ENCODE results near the gene ARHGAP24. TPM values are rescaled to one million over a fixed set of nuclear protein-coding genes. Genes with fewer than 3 reads are reported as not detected.

ARHGAP24 gene
- total and polyA plus RNA-seq, 2 donors (not counting 3 experiments of a cell fraction or from before 2014, with no cell fraction given), result 52.1 to 79.4 TPM

DNA sequence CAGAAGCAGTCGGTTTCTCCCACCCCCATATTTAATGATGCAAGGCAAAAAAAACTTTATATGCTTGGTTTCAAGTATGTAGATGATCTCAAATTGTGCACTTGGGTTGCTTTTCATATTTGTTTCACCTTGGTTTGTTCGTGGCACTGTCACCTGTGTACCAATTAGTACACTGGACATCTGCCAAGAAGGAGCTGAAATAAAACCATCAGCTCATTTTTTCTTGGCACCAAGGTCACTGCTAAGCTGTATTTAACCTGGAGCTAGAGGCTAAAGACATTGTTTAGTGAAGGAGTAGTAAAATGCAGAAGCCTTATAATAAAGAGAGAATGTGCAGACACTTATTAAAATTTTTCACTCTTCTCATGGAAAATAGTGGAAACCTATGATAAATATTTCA, 430.8 kb downstream of the ARHGAP24 start:
- TF ChIP-seq CTCF (IDR thresholded peaks at IDR 0.05; ENCODE audit: extremely low read depth in 1 of 2, insufficient read depth in 1 of 2, low read depth in 1 of 2, low read length in 2 of 2), result no peak
- TF ChIP-seq MAX (IDR thresholded peaks at IDR 0.05; ENCODE audit: insufficient read depth, insufficient read length), result no peak
- TF ChIP-seq MYC (IDR thresholded peaks at IDR 0.05; ENCODE audit: low read depth, low read length), result no peak
- ChIA-PET POLR2A (no interaction called here), CTCF (interaction anchor here (0.9 to 3.3 kb wide), 4 partner anchors 8 to 143 kb away, joined by 3 to 16 read pairs (median 4); no protein-coding TSS in a partner anchor)
- Histone ChIP-seq H3K4me3 (replicated peaks in 1 of 3; ENCODE audit: insufficient read depth in 1 of 3, low read depth in 1 of 3, low read length in 3 of 3) (no peak overlapping the region), H3K79me2 (ENCODE audit: control insufficient read depth, insufficient read depth, low read length) (peaks cover 100% of the 10 kb centered on the region), H3K27me3 (ENCODE audit: control insufficient read depth in 2 of 2, insufficient read depth in 2 of 2, low read length in 2 of 2) (no peaks in the 10 kb centered on the region), H3K9me3 (replicated peaks; ENCODE audit: control insufficient read depth, insufficient read depth, low read length) (no peaks in the 10 kb centered on the region), H3K27ac (ENCODE audit: insufficient read depth, low read depth, low read length) (no peak overlapping the region), H3K36me3 (ENCODE audit: control insufficient read depth in 2 of 2, extremely low read depth in 1 of 2, insufficient read depth in 2 of 2, low read length in 2 of 2) (peaks cover 2% of the 10 kb centered on the region in 2 experiments), H2AFZ (ENCODE audit: low read depth, low read length) (no peak overlapping the region), H4K20me1 (replicated peaks; ENCODE audit: control insufficient read depth, extremely low read depth, insufficient read depth, low read length) (peaks cover 9% of the 10 kb centered on the region), H3K4me2 (ENCODE audit: insufficient read depth, low read length) (no peak overlapping the region), H3K4me1 (ENCODE audit: control insufficient read depth, extremely low read depth, insufficient read depth, low read length) (no peaks in the 10 kb centered on the region), H3K9ac (replicated peaks; ENCODE audit: extremely low read depth, insufficient read depth, low read length) (no peak overlapping the region), H3K9me1 (replicated peaks; ENCODE audit: control insufficient read depth, extremely low read depth, insufficient read depth, low read length) (peaks cover 2% of the 10 kb centered on the region)
- no peak for DNase-seq (ENCODE audit: low read depth, low spot score)
- BruUV-seq (replicated peaks), result no TSS peak
- dilution Hi-C loops (cut with MboI; ENCODE audit: extremely low pct_ligation_motif_present, low sequenced_read_pairs), result no loop called here
- intact Hi-C loops (cut with micrococcal nuclease), result no loop called here
- no peak for FAIRE-seq

DNA sequence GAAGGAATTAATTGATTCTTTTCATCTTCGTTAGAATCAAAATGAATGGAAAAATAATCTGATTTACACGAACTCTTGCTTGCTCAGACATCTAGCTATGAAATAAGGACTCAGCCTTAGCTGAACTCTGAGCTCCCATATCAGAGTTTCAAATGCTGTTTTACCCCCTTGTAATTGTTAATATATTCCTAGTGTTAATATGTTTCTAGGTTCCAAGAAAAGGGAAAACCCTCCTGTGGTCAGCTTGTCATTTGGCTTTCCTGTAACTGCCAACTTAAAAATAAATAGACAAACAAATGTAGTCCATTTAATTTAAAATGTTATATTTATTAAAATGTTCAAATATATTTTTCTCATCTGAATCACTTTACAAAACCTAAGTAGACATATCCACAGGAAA, 432.1 kb downstream of the ARHGAP24 start:
- Histone ChIP-seq H3K9ac (replicated peaks; ENCODE audit: extremely low read depth, insufficient read depth, low read length) (no peak overlapping the region), H3K79me2 (ENCODE audit: control insufficient read depth, insufficient read depth, low read length) (peaks cover 100% of the 10 kb centered on the region), H3K27me3 (ENCODE audit: control insufficient read depth in 2 of 2, insufficient read depth in 2 of 2, low read length in 2 of 2) (no peaks in the 10 kb centered on the region), H3K4me3 (replicated peaks in 1 of 3; ENCODE audit: insufficient read depth in 1 of 3, low read depth in 1 of 3, low read length in 3 of 3) (no peak overlapping the region), H3K9me3 (replicated peaks; ENCODE audit: control insufficient read depth, insufficient read depth, low read length) (no peaks in the 10 kb centered on the region), H3K9me1 (replicated peaks; ENCODE audit: control insufficient read depth, extremely low read depth, insufficient read depth, low read length) (peaks cover 2% of the 10 kb centered on the region), H3K4me2 (ENCODE audit: insufficient read depth, low read length) (no peak overlapping the region), H3K27ac (ENCODE audit: insufficient read depth, low read depth, low read length) (no peak overlapping the region), H3K36me3 (ENCODE audit: control insufficient read depth in 2 of 2, extremely low read depth in 1 of 2, insufficient read depth in 2 of 2, low read length in 2 of 2) (peaks cover 2% of the 10 kb centered on the region in 2 experiments), H4K20me1 (replicated peaks; ENCODE audit: control insufficient read depth, extremely low read depth, insufficient read depth, low read length) (peaks cover 14% of the 10 kb centered on the region), H2AFZ (ENCODE audit: low read depth, low read length) (no peak overlapping the region), H3K4me1 (ENCODE audit: control insufficient read depth, extremely low read depth, insufficient read depth, low read length) (no peaks in the 10 kb centered on the region)
- no TSS peak for BruUV-seq (replicated peaks)
- no peak for FAIRE-seq
- DNase-seq (ENCODE audit: low read depth, low spot score), result no peak
- dilution Hi-C loops (cut with MboI; ENCODE audit: extremely low pct_ligation_motif_present, low sequenced_read_pairs) (no loop called here), intact Hi-C loops (cut with micrococcal nuclease) (no loop called here)
- ChIA-PET CTCF (interaction anchor here (0.8 to 3.3 kb wide), 5 partner anchors 9 to 110 kb away, joined by 3 to 16 read pairs (median 4); no protein-coding TSS in a partner anchor), POLR2A (no interaction called here)
- no peak for TF ChIP-seq JUN (IDR thresholded peaks at IDR 0.05; ENCODE audit: borderline replicate concordance, insufficient read depth, insufficient read length, low read depth)
- no peak for TF ChIP-seq MAX (IDR thresholded peaks at IDR 0.05; ENCODE audit: insufficient read depth, insufficient read length)
- TF ChIP-seq POLR2A (IDR thresholded peaks at IDR 0.05; ENCODE audit: low read depth, low read length), result no peak
- TF ChIP-seq MYC (IDR thresholded peaks at IDR 0.05; ENCODE audit: low read depth, low read length), result no peak
- TF ChIP-seq POLR2AphosphoS5 (IDR thresholded peaks at IDR 0.05; ENCODE audit: insufficient read depth, low read depth, low read length), result no peak
- TF ChIP-seq CTCF (IDR thresholded peaks at IDR 0.05; ENCODE audit: extremely low read depth in 1 of 2, insufficient read depth in 1 of 2, low read depth in 1 of 2, low read length in 2 of 2), result no peak

Measured in endothelial cell of umbilical vein (primary cell).